BE2C (cell line): ENCODE measurements around the gene FHOD3.

Source experiments
- DNase-seq: peaks from one replicate; pipeline ENCODE4 v3.0.0-alpha.2; 2020
- H3K27me3 ChIP-seq: fragments of 250-450 bp; sonication (Bioruptor Pico); 2 replicates; pipeline ENCODE4 v1.5.1; 2020; ENCODE audit warnings: mild to moderate bottlenecking
- H3K36me3 ChIP-seq: fragments of 250-450 bp; sonication (Bioruptor Pico); 2 replicates; pipeline ENCODE4 v1.5.1; 2020; ENCODE audit warnings: mild to moderate bottlenecking
- H3K4me1 ChIP-seq: fragments of 250-450 bp; sonication (Bioruptor Pico); 2 replicates; pipeline ENCODE4 v1.5.1; 2020
- H3K4me3 ChIP-seq: 2 replicates; pipeline ENCODE4 v1.5.1; 2011; ENCODE audit warnings: low read depth, low read length
- H3K9me3 ChIP-seq: fragments of 250-450 bp; sonication (Bioruptor Pico); 2 replicates; pipeline ENCODE4 v1.5.1; 2020
- TF ChIP-seq, protein P1 (sequence below): IDR thresholded peaks from 2 replicates; pipeline ENCODE4 v1.5.1; 2012; ENCODE audit warnings: mild to moderate bottlenecking, low read depth, low read length

FHOD3 gene

GRCh38 chr18:36529747-36530146 is 232.2 kb downstream of the FHOD3 start:
- DNase-seq = no peak
- H3K4me3 ChIP-seq = no peak overlapping the region
- no peaks in the 10 kb centered on the region for H3K9me3 ChIP-seq
- H3K4me1 ChIP-seq = 0 out of 2 replicates have a peak, but pooled peaks cover 4% of the 10 kb centered on the region
- H3K36me3 ChIP-seq = no peaks in the 10 kb centered on the region
- H3K27me3 ChIP-seq = no peaks in the 10 kb centered on the region
- TF ChIP-seq, protein P1, sequence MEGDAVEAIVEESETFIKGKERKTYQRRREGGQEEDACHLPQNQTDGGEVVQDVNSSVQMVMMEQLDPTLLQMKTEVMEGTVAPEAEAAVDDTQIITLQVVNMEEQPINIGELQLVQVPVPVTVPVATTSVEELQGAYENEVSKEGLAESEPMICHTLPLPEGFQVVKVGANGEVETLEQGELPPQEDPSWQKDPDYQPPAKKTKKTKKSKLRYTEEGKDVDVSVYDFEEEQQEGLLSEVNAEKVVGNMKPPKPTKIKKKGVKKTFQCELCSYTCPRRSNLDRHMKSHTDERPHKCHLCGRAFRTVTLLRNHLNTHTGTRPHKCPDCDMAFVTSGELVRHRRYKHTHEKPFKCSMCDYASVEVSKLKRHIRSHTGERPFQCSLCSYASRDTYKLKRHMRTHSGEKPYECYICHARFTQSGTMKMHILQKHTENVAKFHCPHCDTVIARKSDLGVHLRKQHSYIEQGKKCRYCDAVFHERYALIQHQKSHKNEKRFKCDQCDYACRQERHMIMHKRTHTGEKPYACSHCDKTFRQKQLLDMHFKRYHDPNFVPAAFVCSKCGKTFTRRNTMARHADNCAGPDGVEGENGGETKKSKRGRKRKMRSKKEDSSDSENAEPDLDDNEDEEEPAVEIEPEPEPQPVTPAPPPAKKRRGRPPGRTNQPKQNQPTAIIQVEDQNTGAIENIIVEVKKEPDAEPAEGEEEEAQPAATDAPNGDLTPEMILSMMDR = no peak

DNA sequence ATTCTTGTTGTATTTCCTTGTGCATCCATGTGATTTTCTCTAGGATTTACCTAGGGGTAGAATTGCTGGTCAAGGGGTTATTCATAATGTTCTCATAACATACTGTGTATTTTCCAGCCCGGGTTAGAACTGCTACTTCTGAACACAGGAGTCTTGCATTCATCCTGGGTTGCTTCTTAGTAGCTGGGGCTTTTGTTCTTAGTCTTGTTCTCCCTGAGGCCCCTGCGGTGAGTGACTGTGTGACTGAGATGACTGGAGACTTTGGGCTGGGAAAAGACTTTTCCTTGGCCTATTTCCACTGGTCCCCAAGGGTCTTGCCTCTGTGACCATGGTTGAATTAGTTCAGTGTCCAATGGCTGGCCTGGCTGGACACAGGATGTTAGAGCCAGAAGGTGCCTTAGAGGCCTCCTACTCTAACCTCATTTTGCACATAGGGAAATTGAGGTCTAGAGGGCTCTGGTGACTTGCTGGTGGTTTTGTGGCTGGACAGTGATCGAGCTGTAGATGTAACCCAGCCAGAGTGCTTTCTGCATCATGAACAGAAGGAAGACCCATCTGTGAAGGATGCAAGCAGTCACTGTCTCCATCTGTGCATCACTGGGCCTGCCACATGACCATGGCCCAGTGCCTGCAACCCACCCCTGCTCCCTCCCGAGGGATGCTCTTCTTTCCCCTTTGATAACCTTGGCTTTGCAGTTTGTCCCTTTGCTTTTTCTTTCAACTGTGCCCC is 233.3 kb downstream of the FHOD3 start:
- TF ChIP-seq, protein P1 = no peak
- Histone ChIP-seq H3K36me3 (no peaks in the 10 kb centered on the region), H3K4me3 (no peak overlapping the region), H3K4me1 (0 out of 2 replicates have a peak, but pooled peaks cover 4% of the 10 kb centered on the region), H3K9me3 (no peaks in the 10 kb centered on the region), H3K27me3 (no peaks in the 10 kb centered on the region)
- no peak for DNase-seq

- 0 out of 2 replicates have a peak, but pooled peaks cover 4% of the 10 kb centered on the region for H3K4me1 ChIP-seq
- H3K27me3 ChIP-seq = no peaks in the 10 kb centered on the region
- no peak for DNase-seq
- H3K36me3 ChIP-seq = no peaks in the 10 kb centered on the region
- H3K9me3 ChIP-seq = no peaks in the 10 kb centered on the region
- H3K4me3 ChIP-seq = no peak overlapping the region
- TF ChIP-seq, protein P1 = no peak
These were observed 234.1 kb downstream of the FHOD3 start for GRCh38 chr18:36531636-36532035.

GRCh38 chr18:36532394-36532793 is 234.9 kb downstream of the FHOD3 start:
- Histone ChIP-seq H3K9me3 (no peaks in the 10 kb centered on the region), H3K4me1 (0 out of 2 replicates have a peak, but pooled peaks cover 4% of the 10 kb centered on the region), H3K4me3 (no peak overlapping the region), H3K36me3 (no peaks in the 10 kb centered on the region), H3K27me3 (no peaks in the 10 kb centered on the region)
- TF ChIP-seq, protein P1 = no peak
- DNase-seq = no peak

DNA sequence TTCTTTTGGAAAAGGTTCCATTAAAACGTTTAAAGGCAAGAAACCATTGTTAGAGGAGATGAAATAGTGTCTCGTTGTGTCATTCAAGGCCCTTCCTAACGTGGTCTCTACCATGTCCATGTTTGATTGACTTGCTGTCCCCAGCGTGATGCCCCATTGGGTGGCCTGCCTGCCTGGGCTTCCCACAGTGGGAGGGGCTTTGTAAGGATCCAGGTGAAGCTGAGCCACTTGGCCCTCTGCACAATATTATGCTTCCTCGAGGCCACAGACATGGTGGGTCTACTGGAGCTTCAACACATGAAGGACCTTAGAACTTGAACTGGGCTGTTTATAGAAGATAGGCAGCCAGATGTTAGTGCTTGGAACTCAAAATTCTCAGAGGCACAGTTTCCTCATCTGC is 235.3 kb downstream of the FHOD3 start:
- no peak overlapping the region for H3K4me3 ChIP-seq
- H3K4me1 ChIP-seq = 0 out of 2 replicates have a peak, but pooled peaks cover 4% of the 10 kb centered on the region
- H3K36me3 ChIP-seq = no peaks in the 10 kb centered on the region
- TF ChIP-seq, protein P1 = no peak
- H3K27me3 ChIP-seq = no peaks in the 10 kb centered on the region
- no peaks in the 10 kb centered on the region for H3K9me3 ChIP-seq
- no peak for DNase-seq

- H3K9me3 ChIP-seq = no peaks in the 10 kb centered on the region
- no peaks in the 10 kb centered on the region for H3K27me3 ChIP-seq
- H3K36me3 ChIP-seq = no peaks in the 10 kb centered on the region
- TF ChIP-seq, protein P1 = no peak
- DNase-seq = no peak
- no peaks in the 10 kb centered on the region for H3K4me1 ChIP-seq
- no peak overlapping the region for H3K4me3 ChIP-seq
These were observed 236.1 kb downstream of the FHOD3 start for GRCh38 chr18:36533446-36534153.
